IMR-90 (cell line): Measurements from ENCODE around the gene HACL1. TPM values are rescaled to one million over a fixed set of nuclear protein-coding genes. Genes with fewer than 3 reads are reported as not detected.

Experiments
- ATAC-seq: fragments of 200-7000 bp; cut with Tn5 transposase; 2 replicates; pipeline ENCODE4 v1.9.1; 2020; ENCODE audit warnings: low read depth, mild to moderate bottlenecking, moderate library complexity
- BruUV-seq: library from RNA; stranded (reverse); fragments of 400-500 nt; replicated peaks from 2 replicates; lab custom pipeline; 2021; lab: Mats Ljungman, UMichigan
- CTCF ChIA-PET: fragments of 300-600 bp; formaldehyde crosslinking; extraction: SDS; loops from one replicate; lab custom pipeline; 2021; ENCODE audit warnings: antibody characterized with exemption; lab: Yijun Ruan, JAX
- POLR2A ChIA-PET: fragments of 300-600 bp; sonication (Branson Sonifier 250); formaldehyde crosslinking; loops from one replicate; lab custom pipeline; 2022; ENCODE audit warnings: antibody characterized with exemption; ENCODE audit not compliant: unreplicated experiment; lab: Charles Lee
- DNase-seq: peaks from one replicate; pipeline ENCODE4 v3.0.0; 2013
- H2AFZ ChIP-seq: replicated peaks from 2 replicates; pipeline ENCODE3; 2013; ENCODE audit warnings: low read length, mild to moderate bottlenecking; ENCODE audit not compliant: poor library complexity
- H2AK5ac ChIP-seq: 2 replicates; pipeline ENCODE4 v1.6.1; 2013; ENCODE audit warnings: low read depth, low read length, inconsistent platforms
- H2AK9ac ChIP-seq: replicated peaks from 2 replicates; pipeline ENCODE3; 2013; ENCODE audit warnings: mild to moderate bottlenecking, low read depth, low read length, moderate library complexity; ENCODE audit not compliant: poor library complexity
- H2BK120ac ChIP-seq: 2 replicates; pipeline ENCODE4 v1.6.1; 2013; ENCODE audit warnings: low read depth, low read length, inconsistent platforms
- H2BK15ac ChIP-seq: 3 replicates; pipeline ENCODE4 v1.6.1; 2013; ENCODE audit warnings: low read depth, low read length, inconsistent platforms
- H2BK20ac ChIP-seq: 2 replicates; pipeline ENCODE4 v1.6.1; 2013; ENCODE audit warnings: low read depth, mild to moderate bottlenecking, inconsistent platforms, low read length, moderate library complexity
- H2BK5ac ChIP-seq: 2 replicates; pipeline ENCODE4 v1.6.1; 2013; ENCODE audit warnings: mild to moderate bottlenecking, low read depth, low read length, inconsistent platforms; ENCODE audit not compliant: poor library complexity, severe bottlenecking
- H3K14ac ChIP-seq: replicated peaks from 2 replicates; pipeline ENCODE4 v1.6.1; 2013; ENCODE audit warnings: low read depth, low read length, inconsistent platforms
- H3K18ac ChIP-seq: 2 replicates; pipeline ENCODE4 v1.6.1; 2013; ENCODE audit warnings: low read depth, low read length, control low read depth
- H3K23ac ChIP-seq: 2 replicates; pipeline ENCODE4 v1.6.1; 2013; ENCODE audit warnings: low read depth, low read length, inconsistent platforms
- H3K27ac ChIP-seq: 2 replicates; pipeline ENCODE4 v1.5.1; 2013; ENCODE audit warnings: mild to moderate bottlenecking, control low read depth, low read length; ENCODE audit not compliant: insufficient read depth
- H3K27me3 ChIP-seq: 2 replicates; pipeline ENCODE4 v1.6.1; 2013; ENCODE audit warnings: low read length; ENCODE audit not compliant: control insufficient read depth, insufficient read depth
- H3K36me3 ChIP-seq: 2 replicates; pipeline ENCODE4 v1.6.1; 2013; ENCODE audit warnings: low read length, mixed read lengths; ENCODE audit not compliant: control insufficient read depth, insufficient read depth
- H3K4ac ChIP-seq: 2 replicates; pipeline ENCODE4 v1.6.1; 2013; ENCODE audit warnings: low read depth, low read length, inconsistent platforms
- H3K4me1 ChIP-seq: 2 replicates; pipeline ENCODE4 v1.6.1; 2013; ENCODE audit warnings: low read length, mixed read lengths; ENCODE audit not compliant: control insufficient read depth, insufficient read depth
- H3K4me2 ChIP-seq: 2 replicates; pipeline ENCODE4 v1.6.1; 2013; ENCODE audit warnings: low read depth, mild to moderate bottlenecking, control low read depth, low read length, moderate library complexity
- H3K4me3 ChIP-seq: 2 replicates; pipeline ENCODE4 v1.5.1; 2013; ENCODE audit warnings: low read depth, mild to moderate bottlenecking, control low read depth, low read length, moderate library complexity; ENCODE audit not compliant: insufficient read depth
- H3K56ac ChIP-seq: 2 replicates; pipeline ENCODE4 v1.6.1; 2013; ENCODE audit warnings: low read length, inconsistent platforms; ENCODE audit not compliant: insufficient read depth; ENCODE audit errors: extremely low read depth
- H3K79me1 ChIP-seq, 2 experiments: 2 replicates each; pipeline ENCODE4 v1.6.1; 2013; ENCODE audit warnings: low read length in 2 of 2, inconsistent platforms in 1 of 2, low read depth in 1 of 2
- H3K9ac ChIP-seq: 2 replicates; pipeline ENCODE4 v1.6.1; 2013; ENCODE audit warnings: low read depth, low read length, control low read depth
- H3K9me1 ChIP-seq: 2 replicates; pipeline ENCODE4 v1.6.1; 2013; ENCODE audit warnings: low read length, inconsistent platforms; ENCODE audit not compliant: insufficient read depth
- H3K9me3 ChIP-seq: 2 replicates; pipeline ENCODE4 v1.6.1; 2013; ENCODE audit warnings: low read length; ENCODE audit not compliant: control insufficient read depth, insufficient read depth
- H4K20me1 ChIP-seq: 2 replicates; pipeline ENCODE4 v1.6.1; 2013; ENCODE audit warnings: low read length, inconsistent platforms; ENCODE audit not compliant: insufficient read depth
- H4K5ac ChIP-seq: 2 replicates; pipeline ENCODE4 v1.6.1; 2013; ENCODE audit warnings: mild to moderate bottlenecking, low read depth, low read length, control low read depth
- H4K8ac ChIP-seq, 2 experiments: 2 replicates each; pipeline ENCODE4 v1.6.1; 2013; ENCODE audit warnings: low read depth in 2 of 2, low read length in 2 of 2, control low read depth in 1 of 2, inconsistent platforms in 1 of 2
- H4K91ac ChIP-seq: 2 replicates; pipeline ENCODE4 v1.6.1; 2013; ENCODE audit warnings: low read depth, low read length, inconsistent platforms; ENCODE audit not compliant: insufficient read depth
- BHLHE40 ChIP-seq: fragments of 150-350 bp; IDR thresholded peaks from 2 replicates; pipeline ENCODE4 v1.6.1; 2016; ENCODE audit warnings: mild to moderate bottlenecking, low read depth, low read length
- CEBPB ChIP-seq: IDR thresholded peaks from 2 replicates; pipeline ENCODE4 v1.6.1; 2012; ENCODE audit warnings: low read depth, low read length, improper control_type of control experiment
- CHD1 ChIP-seq: IDR thresholded peaks from 2 replicates; pipeline ENCODE4 v1.6.1; 2012; ENCODE audit warnings: low read depth, low read length, improper control_type of control experiment
- CTCF ChIP-seq: conservative IDR thresholded peaks from 2 replicates; pipeline ENCODE4 v1.5.1; 2012; ENCODE audit warnings: mild to moderate bottlenecking, low read depth, low read length, improper control_type of control experiment
- ELK1 ChIP-seq: fragments of 150-350 bp; IDR thresholded peaks from 2 replicates; pipeline ENCODE4 v1.6.1; 2016; ENCODE audit warnings: low read depth, mild to moderate bottlenecking, low read length, moderate library complexity, borderline replicate concordance
- MAFK ChIP-seq: IDR thresholded peaks from 2 replicates; pipeline ENCODE4 v1.6.1; 2012; ENCODE audit warnings: low read depth, low read length, improper control_type of control experiment
- MXI1 ChIP-seq: IDR thresholded peaks from 2 replicates; pipeline ENCODE4 v1.6.1; 2012; ENCODE audit warnings: low read depth, mild to moderate bottlenecking, low read length, moderate library complexity, borderline replicate concordance
- NFE2L2 ChIP-seq: fragments of 150-350 bp; IDR thresholded peaks from 2 replicates; pipeline ENCODE4 v1.6.1; 2016; ENCODE audit warnings: low read depth, mild to moderate bottlenecking, low read length
- POLR2A ChIP-seq: IDR thresholded peaks from 2 replicates; pipeline ENCODE4 v1.6.1; 2012; ENCODE audit warnings: mild to moderate bottlenecking, low read depth, low read length
- RAD21 ChIP-seq: IDR thresholded peaks from 2 replicates; pipeline ENCODE4 v1.6.1; 2012; ENCODE audit warnings: low read length, improper control_type of control experiment
- RCOR1 ChIP-seq: IDR thresholded peaks from 2 replicates; pipeline ENCODE4 v1.6.1; 2012; ENCODE audit warnings: mild to moderate bottlenecking, low read length, improper control_type of control experiment; ENCODE audit not compliant: insufficient replicate concordance
- RFX5 ChIP-seq: IDR thresholded peaks from 2 replicates; pipeline ENCODE4 v1.8.0; 2012; ENCODE audit warnings: low read depth, mild to moderate bottlenecking, low read length, moderate library complexity
- SMC3 ChIP-seq: fragments of 150-350 bp; IDR thresholded peaks from 2 replicates; pipeline ENCODE4 v1.6.1; 2016; ENCODE audit warnings: low read depth, mild to moderate bottlenecking, antibody characterized with exemption, low read length, moderate library complexity
- USF2 ChIP-seq: fragments of 150-350 bp; IDR thresholded peaks from 2 replicates; pipeline ENCODE4 v1.6.1; 2017; ENCODE audit warnings: mild to moderate bottlenecking, antibody characterized with exemption, low read length, low read depth
- WGBS, 2 experiments: methylation state at CpG; one replicate each; pipeline versions ENCODE4 v1.1.5 to v1.1.7; 2013; ENCODE audit warnings: missing lambda C conversion rate in 2 of 2; ENCODE audit not compliant: insufficient read length in 1 of 2; ENCODE audit errors: extremely low coverage in 2 of 2; 5-methylcytosine and 5-hydroxymethylcytosine counted together
- dilution Hi-C: fragments of 300-500 bp; cut with HindIII; formaldehyde crosslinking; loops from one replicate; pipeline ENCODE4 v1.14.3; 2018; ENCODE audit warnings: low sequenced_read_pairs; ENCODE audit not compliant: unreplicated experiment
- in situ Hi-C: fragments of 300-500 bp; cut with MboI; formaldehyde crosslinking; loops from 3 replicates; pipeline ENCODE4 v1.14.3; 2019; ENCODE audit warnings: low sequenced_read_pairs, inconsistent platforms, mixed read lengths
- intact Hi-C: fragments of 100-400 bp; cut with micrococcal nuclease; formaldehyde crosslinking; loops from 2 replicates; pipeline ENCODE4 v1.10.0; 2022
- polyA plus RNA-seq, 3 experiments: library from polyadenylated mRNA; depleted of rRNA; stranded (reverse); fragments of >200 nt; gene quantifications; 2 replicates each; pipeline ENCODE4 v1.2.3, GENCODE V29; 2012; ENCODE audit warnings: low replicate concordance in 1 of 3
- total RNA-seq: library from RNA; depleted of rRNA; stranded (reverse); fragments of >200 nt; gene quantifications from 2 replicates; pipeline ENCODE4 v1.2.3, GENCODE V29; 2012

Gene HACL1
- total and polyA plus RNA-seq, 2 of the 4 experiments (the other 2 are of a cell fraction): 9.9 to 28.1 TPM

- H3K9me1 ChIP-seq: peaks cover 32% of the 10 kb centered on the region
- H3K4me1 ChIP-seq: peaks cover 22% of the 10 kb centered on the region
- ATAC-seq (peak; percentile 88), DNase-seq (peak; percentile 100)
- peak overlapping the region; percentile 89 for H3K4ac ChIP-seq
- POLR2A ChIA-PET: interaction anchor here (0.5 kb wide), 1 partner anchor 152 kb away, joined by 4 read pairs; no protein-coding TSS in a partner anchor
- H3K18ac ChIP-seq: peak overlapping the region; percentile 62
- H4K20me1 ChIP-seq: 0 out of 2 replicates have a peak, but pooled peaks cover 3% of the 10 kb centered on the region
- in situ Hi-C loops: loop anchor here (10.0 to 25.0 kb wide), 3 partner anchors 158 to 590 kb away; no protein-coding TSS in a partner anchor
- H3K56ac ChIP-seq: peak overlapping the region; percentile 89
- H2BK15ac ChIP-seq: peak overlapping the region; percentile 65; the same call in 2 of the 3 replicates
- H3K4me3 ChIP-seq: peak overlapping the region; percentile 18; the same call in 1 of the 2 replicates
- H3K9ac ChIP-seq: peak overlapping the region; percentile 36
- peak overlapping the region; percentile 63 for H2AFZ ChIP-seq
- 0 out of 2 replicates have a peak overlapping the region, but pooled peaks have one; percentile 51 for H3K23ac ChIP-seq
- H3K36me3 ChIP-seq: no peaks in the 10 kb centered on the region
- H2BK5ac ChIP-seq: peak overlapping the region; percentile 97
- H3K4me2 ChIP-seq: peak overlapping the region; percentile 80
- H3K27me3 ChIP-seq: no peaks in the 10 kb centered on the region
- no TSS peak for BruUV-seq
- WGBS, 2 experiments: 0% methylated on average over 3 of the region's 13 CpGs; no CpG with 5 or more reads in 1 of the 2 experiments
- CTCF ChIA-PET: no interaction called here
- H3K27ac ChIP-seq: peak overlapping the region; percentile 89
- H2AK5ac ChIP-seq: peak overlapping the region; percentile 71
- dilution Hi-C loops: no loop called here
- H2AK9ac ChIP-seq: peak overlapping the region; percentile 59
- peak overlapping the region; percentile 68 for H3K14ac ChIP-seq
- H4K5ac ChIP-seq: peak overlapping the region; percentile 63
- peak overlapping the region; percentile 85 for H4K91ac ChIP-seq
- H3K79me1 ChIP-seq: peaks cover 5 to 23% of the 10 kb centered on the region in 2 experiments
- peak overlapping the region; percentile 38 to 73 for H4K8ac ChIP-seq
- peak overlapping the region; percentile 99 for H2BK120ac ChIP-seq
- H2BK20ac ChIP-seq: peak overlapping the region; percentile 88
- no peaks in the 10 kb centered on the region for H3K9me3 ChIP-seq
- intact Hi-C loops: loop anchor here (1.0 kb wide), 3 partner anchors 11 to 46 kb away; partner anchors contain the start of genes BTD and HACL1
- no peak for TF ChIP-seq SMC3
- no peak for TF ChIP-seq ELK1
- TF ChIP-seq CEBPB: 0 out of 2 replicates have a peak, but pooled peaks have one; percentile 22
- peak; percentile 19 for TF ChIP-seq BHLHE40
- TF ChIP-seq MAFK: peak; percentile 74
- peak; percentile 68 for TF ChIP-seq POLR2A
- TF ChIP-seq RCOR1: no peak
- TF ChIP-seq USF2: no peak
- TF ChIP-seq MXI1: peak; percentile 72; the same call in 1 of the 2 replicates
- no peak for TF ChIP-seq RFX5
- no peak for TF ChIP-seq CTCF
- peak; percentile 71; the same call in 1 of the 2 replicates for TF ChIP-seq NFE2L2
- TF ChIP-seq RAD21: no peak; the same call in 1 of the 2 replicates
- no peak for TF ChIP-seq CHD1
Measured at GRCh38 chr3:15646851-15647511, 45.6 kb upstream of the HACL1 start.
